H1 (cell line): ENCODE measurements around the gene MTFR1L. TPM values are rescaled to one million over a fixed set of nuclear protein-coding genes. Genes with fewer than 3 reads are reported as not detected.

Source experiments
- CTCF ChIA-PET: fragments of 300-600 bp; sonication (Branson Sonifier 250); formaldehyde crosslinking; loops from one replicate; lab custom pipeline; 2021; ENCODE audit not compliant: partially characterized antibody; lab: Charles Lee
- POLR2A ChIA-PET: fragments of 300-600 bp; sonication (Branson Sonifier 250); formaldehyde crosslinking; loops from one replicate; lab custom pipeline; 2021; ENCODE audit warnings: inconsistent platforms; ENCODE audit not compliant: partially characterized antibody; lab: Charles Lee
- DNase-seq, 2 experiments: peaks; one replicate each; pipeline versions ENCODE4 v3.0.0 to v3.0.0-alpha.2; 2010 to 2022; ENCODE audit warnings: low spot score in 2 of 2, low read depth in 1 of 2, mixed read lengths in 1 of 2
- FAIRE-seq: peaks from 2 replicates; lab custom pipeline; 2011; peaks lifted over from hg19 to GRCh38; lab: Jason Lieb, UNC
- H2AFZ ChIP-seq: 2 replicates; pipeline ENCODE4 v1.8.1; 2012; ENCODE audit warnings: low read length, inconsistent platforms
- H2AK5ac ChIP-seq: 2 replicates; pipeline ENCODE4 v1.6.1; 2013; ENCODE audit warnings: low read depth, low read length
- H2BK120ac ChIP-seq: replicated peaks from 2 replicates; pipeline ENCODE3; 2013; ENCODE audit warnings: low read depth, low read length, inconsistent platforms
- H2BK12ac ChIP-seq: 2 replicates; pipeline ENCODE4 v1.6.1; 2013; ENCODE audit warnings: low read depth, low read length
- H2BK15ac ChIP-seq: 2 replicates; pipeline ENCODE4 v1.6.1; 2013; ENCODE audit warnings: low read length
- H2BK20ac ChIP-seq: 2 replicates; pipeline ENCODE4 v1.6.1; 2013; ENCODE audit warnings: low read length
- H2BK5ac ChIP-seq: 2 replicates; pipeline ENCODE4 v1.6.1; 2013; ENCODE audit warnings: low read depth, low read length
- H3K14ac ChIP-seq: 2 replicates; pipeline ENCODE4 v1.6.1; 2013; ENCODE audit warnings: inconsistent platforms; ENCODE audit not compliant: insufficient read length
- H3K18ac ChIP-seq: 2 replicates; pipeline ENCODE4 v1.6.1; 2013; ENCODE audit warnings: low read length; ENCODE audit errors: extremely low read depth
- H3K23ac ChIP-seq: 2 replicates; pipeline ENCODE4 v1.6.1; 2013; ENCODE audit warnings: inconsistent platforms; ENCODE audit not compliant: insufficient read length
- H3K23me2 ChIP-seq: 2 replicates; pipeline ENCODE4 v1.6.1; 2013; ENCODE audit warnings: low read depth, low read length
- H3K27ac ChIP-seq: 2 replicates; pipeline ENCODE4 v1.6.1; 2011; ENCODE audit warnings: low read depth, low read length, inconsistent platforms
- H3K27me3 ChIP-seq, 4 experiments: replicated peaks in 1 of 4; 1 replicate in 1 of 4; 2 replicates in 3 of 4; pipeline versions ENCODE4 v1.6.1 to v1.8.1; 2011 to 2013; ENCODE audit warnings: low read length in 3 of 4, mild to moderate bottlenecking in 3 of 4, inconsistent platforms in 2 of 4, mixed read lengths in 2 of 4, moderate library complexity in 1 of 4; ENCODE audit not compliant: control insufficient read depth in 3 of 4, insufficient read depth in 3 of 4; ENCODE audit errors: extremely low read depth in 1 of 4
- H3K36me3 ChIP-seq, 4 experiments: 2 replicates each; pipeline versions ENCODE4 v1.6.1 to v1.8.1; 2011 to 2013; ENCODE audit warnings: mild to moderate bottlenecking in 4 of 4, low read length in 3 of 4, moderate library complexity in 2 of 4, control low read depth in 1 of 4, inconsistent platforms in 1 of 4; ENCODE audit not compliant: insufficient read depth in 4 of 4, control insufficient read depth in 2 of 4
- H3K4ac ChIP-seq: replicated peaks from 2 replicates; pipeline ENCODE3; 2013; ENCODE audit warnings: low read length, low read depth, mixed read lengths, inconsistent platforms; ENCODE audit not compliant: insufficient read length
- H3K4me1 ChIP-seq, 4 experiments: replicated peaks in 1 of 4; 1 replicate in 1 of 4; 2 replicates in 3 of 4; pipeline versions ENCODE4 v1.6.1 to v1.8.1; 2011 to 2013; ENCODE audit warnings: low read length in 3 of 4, inconsistent platforms in 2 of 4, mixed read lengths in 1 of 4; ENCODE audit not compliant: insufficient read depth in 4 of 4, control insufficient read depth in 3 of 4
- H3K4me2 ChIP-seq, 2 experiments: 2 replicates each; pipeline versions ENCODE4 v1.6.1 to v1.8.1; 2011 to 2013; ENCODE audit warnings: low read depth in 2 of 2, low read length in 2 of 2, control low read depth in 1 of 2, inconsistent platforms in 1 of 2, mild to moderate bottlenecking in 1 of 2; ENCODE audit not compliant: insufficient read depth in 1 of 2
- H3K4me3 ChIP-seq, 4 experiments: fragments of 200-600, 300-600 bp in 1 of 4; sonication (generic), shearing (Covaris generic), sonication (Bioruptor Twin) in 1 of 4; 2 replicates each; pipeline versions ENCODE4 v1.5.1 to v1.8.1; 2011 to 2016; ENCODE audit warnings: low read length in 4 of 4, low read depth in 3 of 4, control low read depth in 2 of 4, inconsistent platforms in 2 of 4, mild to moderate bottlenecking in 2 of 4, mixed read lengths in 1 of 4, moderate library complexity in 1 of 4; ENCODE audit not compliant: insufficient read depth in 2 of 4; ENCODE audit errors: extremely low read depth in 1 of 4
- H3K56ac ChIP-seq: replicated peaks from 2 replicates; pipeline ENCODE3; 2013; ENCODE audit warnings: low read depth, mild to moderate bottlenecking, mixed read lengths, low read length, inconsistent platforms; ENCODE audit not compliant: insufficient read length
- H3K79me1 ChIP-seq: 2 replicates; pipeline ENCODE4 v1.6.1; 2013; ENCODE audit warnings: low read depth, low read length, control low read depth
- H3K79me2 ChIP-seq, 2 experiments: 2 replicates each; pipeline versions ENCODE4 v1.6.1 to v1.8.1; 2012 to 2013; ENCODE audit warnings: low read length in 2 of 2, mild to moderate bottlenecking in 2 of 2, inconsistent platforms in 1 of 2; ENCODE audit not compliant: insufficient read depth in 2 of 2, control insufficient read depth in 1 of 2
- H3K9ac ChIP-seq, 4 experiments: replicated peaks in 1 of 4; 1 replicate in 1 of 4; 2 replicates in 3 of 4; pipeline versions ENCODE4 v1.6.1 to v1.8.1; 2011 to 2013; ENCODE audit warnings: low read depth in 3 of 4, low read length in 3 of 4, control low read depth in 2 of 4, mild to moderate bottlenecking in 2 of 4, moderate library complexity in 2 of 4, inconsistent platforms in 1 of 4; ENCODE audit errors: extremely low read depth in 1 of 4
- H3K9me3 ChIP-seq, 2 experiments: 2 replicates each; pipeline versions ENCODE4 v1.6.1 to v1.8.1; 2012 to 2013; ENCODE audit warnings: mild to moderate bottlenecking in 2 of 2, moderate library complexity in 2 of 2, control low read depth in 1 of 2, inconsistent platforms in 1 of 2, low read depth in 1 of 2, low read length in 1 of 2, mixed read lengths in 1 of 2; ENCODE audit not compliant: insufficient read depth in 2 of 2
- H4K20me1 ChIP-seq, 2 experiments: replicated peaks in 1 of 2; 2 replicates each; pipeline versions ENCODE3 to v1.8.1; 2011 to 2013; ENCODE audit warnings: inconsistent platforms in 2 of 2, low read length in 2 of 2, mild to moderate bottlenecking in 1 of 2; ENCODE audit not compliant: insufficient read depth in 2 of 2, control insufficient read depth in 1 of 2
- H4K5ac ChIP-seq: 2 replicates; pipeline ENCODE4 v1.6.1; 2013; ENCODE audit warnings: low read length, low read depth, mixed read lengths, inconsistent platforms; ENCODE audit not compliant: insufficient read length
- H4K8ac ChIP-seq: 2 replicates; pipeline ENCODE4 v1.8.0; 2013; ENCODE audit warnings: mild to moderate bottlenecking, moderate library complexity, low read length, inconsistent platforms; ENCODE audit not compliant: insufficient read depth; ENCODE audit errors: extremely low read depth
- H4K91ac ChIP-seq: replicated peaks from 2 replicates; pipeline ENCODE3; 2013; ENCODE audit warnings: low read length, mixed read lengths, inconsistent platforms; ENCODE audit not compliant: insufficient read length
- EZH2 ChIP-seq: fragments of 200-600 bp; sonication (generic); IDR thresholded peaks from 2 replicates; pipeline ENCODE4 v1.7.1; 2012; ENCODE audit warnings: low read depth, mild to moderate bottlenecking, moderate library complexity, low read length, inconsistent platforms; ENCODE audit not compliant: severe bottlenecking
- JUND ChIP-seq: IDR thresholded peaks from 2 replicates; pipeline ENCODE4 v1.6.1; 2011; ENCODE audit warnings: mild to moderate bottlenecking, improper control_type of control experiment, low read length
- POLR2AphosphoS5 ChIP-seq: IDR thresholded peaks from 2 replicates; pipeline ENCODE4 v1.6.1; 2011; ENCODE audit warnings: low read depth, low read length
- RXRA ChIP-seq: IDR thresholded peaks from 2 replicates; pipeline ENCODE4 v1.6.1; 2011; ENCODE audit warnings: low read depth, mild to moderate bottlenecking, low read length, moderate library complexity; ENCODE audit not compliant: insufficient read depth
- TBP ChIP-seq: IDR thresholded peaks from 2 replicates; pipeline ENCODE4 v1.6.1; 2011; ENCODE audit warnings: low read depth, low read length, improper control_type of control experiment
- WGBS, 2 experiments: shearing (Covaris generic) in 1 of 2; methylation state at CpG; one replicate each; pipeline versions ENCODE4 v1.1.6 to v1.1.7; 2013 to 2015; ENCODE audit warnings: low lambda C conversion rate in 2 of 2, mixed read lengths in 2 of 2, inconsistent platforms in 1 of 2, low coverage in 1 of 2, missing lambda C conversion rate in 1 of 2; ENCODE audit not compliant: insufficient replicate concordance in 2 of 2, insufficient coverage in 1 of 2, insufficient read length in 1 of 2; ENCODE audit errors: extremely low coverage in 1 of 2, missing lambda C conversion rate in 1 of 2; 5-methylcytosine and 5-hydroxymethylcytosine counted together
- polyA plus RNA-seq, 7 experiments: library from polyadenylated mRNA; depleted of rRNA in 3 of 7; stranded (reverse) in 5 of 7; unstranded in 2 of 7; fragments of >200 nt in 5 of 7; fragments of 200-250 nt in 2 of 7; gene quantifications; 1 replicate in 5 of 7; 2 replicates in 1 of 7; 4 replicates in 1 of 7; pipeline versions ENCODE4 v1.2.1 to v1.2.3, GENCODE V29; 2011 to 2013; ENCODE audit warnings: missing spikeins in 2 of 7, mixed read lengths in 2 of 7
- total RNA-seq: library from RNA; stranded (reverse); fragmentation: NEBNext Ultra II Directional; extraction: Animal tissue kit (Norgen Biotek cat#: 25700); gene quantifications from 2 replicates; pipeline ENCODE4 v1.2.1, GENCODE V29; 2021

Gene MTFR1L
- total and polyA plus RNA-seq, 2 of the 8 experiments (the other 6 are each of a cell fraction or from before 2014, with no cell fraction given), result 20.8 to 23.1 TPM

- DNase-seq, result no peak
- Histone ChIP-seq H3K14ac (no peak overlapping the region), H2BK120ac (no peak overlapping the region), H3K23me2 (peaks cover 8% of the 10 kb centered on the region), H3K27me3 (peaks cover 0 to 3% (median 1%) of the 10 kb centered on the region in 4 experiments; a peak in 4 of 7 replicates), H4K8ac (no peak overlapping the region), H3K23ac (no peak overlapping the region), H3K79me1 (peaks cover 2% of the 10 kb centered on the region), H3K36me3 (no peaks in the 10 kb centered on the region), H2BK5ac (peak overlapping the region; percentile 66; the same call in 1 of the 2 replicates), H4K5ac (peak overlapping the region; percentile 19), H2AFZ (no peak overlapping the region), H3K4me3 (peak overlapping the region; percentile 26 to 69 (median 48)), H3K4me1 (peaks cover 0 to 16% (median 11%) of the 10 kb centered on the region in 4 experiments; a peak in 5 of 7 replicates), H3K27ac (no peak overlapping the region), H3K18ac (peak overlapping the region; percentile 48), H3K4ac (no peak overlapping the region), H4K91ac (peak overlapping the region; percentile 30), H2AK5ac (no peak overlapping the region), H3K9me3 (no peaks in the 10 kb centered on the region), H3K4me2 (peak overlapping the region; percentile 68 to 79), H2BK15ac (peak overlapping the region; percentile 65; the same call in 1 of the 2 replicates), H3K56ac (no peak overlapping the region), H2BK20ac (no peak overlapping the region), H3K79me2 (no peaks in the 10 kb centered on the region), H3K9ac (peak overlapping the region in 1 of 4 experiments; percentile 20; a peak in 1 of 7 replicates), H2BK12ac (peak overlapping the region; percentile 27; the same call in 1 of the 2 replicates), H4K20me1 (no peaks in the 10 kb centered on the region)
- TF ChIP-seq EZH2 (no peak), JUND (no peak), TBP (peak; percentile 3; the same call in 1 of the 2 replicates), POLR2AphosphoS5 (no peak), RXRA (no peak)
- ChIA-PET POLR2A (interaction anchor here (0.7 to 4.1 kb wide), 22 partner anchors 8 to 161 kb away, joined by 3 to 29 read pairs (median 6); partner anchors contain the start of genes MTFR1L, PAFAH2 and STMN1), CTCF (interaction anchor here (1.1 to 4.0 kb wide), 6 partner anchors 13 to 142 kb away, joined by 3 to 25 read pairs (median 8); partner anchors contain the start of gene PAFAH2)
- no peak for FAIRE-seq
- 47% methylated on average over 8 of the region's 8 CpGs; no CpG with 5 or more reads in 1 of the 2 experiments for WGBS, 2 experiments
Observed at GRCh38 chr1:25874635-25875153, 54.9 kb downstream of the MTFR1L start.
